T-helper 22 cell (primary cell): ENCODE results near the gene SLC25A45.

Experiments used
- DNase-seq: peaks from one replicate; pipeline ENCODE4 v3.0.0-alpha.2; 2020; ENCODE audit warnings: low read depth

Gene SLC25A45

DNA sequence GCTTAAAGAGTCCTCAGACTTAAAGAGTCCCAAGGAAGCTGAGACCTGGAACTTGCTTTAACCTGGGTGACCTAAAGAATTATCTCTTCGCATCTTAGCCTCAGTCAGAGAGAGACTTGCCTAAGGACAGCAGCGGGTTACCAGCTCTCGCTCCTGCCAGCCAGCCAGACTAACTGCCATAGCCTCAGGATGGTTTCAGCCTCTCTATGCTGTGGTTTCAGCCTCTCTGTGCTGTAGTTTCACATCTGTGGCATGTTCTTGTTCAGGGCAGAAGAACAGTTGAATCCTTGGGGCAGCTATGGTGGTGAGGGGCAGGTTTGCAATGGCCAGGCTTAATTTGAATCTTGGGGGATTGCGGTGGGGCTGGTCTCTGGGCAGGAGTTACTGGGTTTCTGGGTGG lies 6.3 kb upstream of the SLC25A45 start:
- no peak for DNase-seq

GRCh38 chr11:65386307-65387140 lies 4.1 kb upstream of the SLC25A45 start, which contains the start of gene FRMD8:
Gene FRMD8, plus strand, starts transcription at chr11:65386637. Its CDS starts 400 bp downstream, at chr11:65387037.
- DNase-seq, result peak; percentile 84

GRCh38 chr11:65384301-65384889 lies 1.9 kb upstream of the SLC25A45 start:
- no peak for DNase-seq

GRCh38 chr11:65383778-65384177 lies 1.3 kb upstream of the SLC25A45 start:
- no peak for DNase-seq

- no peak for DNase-seq
Measured at GRCh38 chr11:65382804-65383368, 440 bp upstream of the SLC25A45 start.

- DNase-seq, result no peak
Measured at GRCh38 chr11:65381716-65382032, 772 bp downstream of the SLC25A45 start.

- no peak for DNase-seq
Measured at GRCh38 chr11:65380460-65381119, 1.9 kb downstream of the SLC25A45 start.

- DNase-seq, result no peak
Measured at GRCh38 chr11:65379698-65380459, 2.6 kb downstream of the SLC25A45 start.

GRCh38 chr11:65378928-65379638 lies 3.4 kb downstream of the SLC25A45 start:
- DNase-seq, result no peak

- no peak for DNase-seq
Measured at GRCh38 chr11:65378208-65378927, 4.1 kb downstream of the SLC25A45 start.

GRCh38 chr11:65377777-65378176 lies 4.7 kb downstream of the SLC25A45 start:
- no peak for DNase-seq

GRCh38 chr11:65377036-65377435 lies 5.4 kb downstream of the SLC25A45 start:
- no peak for DNase-seq

DNA sequence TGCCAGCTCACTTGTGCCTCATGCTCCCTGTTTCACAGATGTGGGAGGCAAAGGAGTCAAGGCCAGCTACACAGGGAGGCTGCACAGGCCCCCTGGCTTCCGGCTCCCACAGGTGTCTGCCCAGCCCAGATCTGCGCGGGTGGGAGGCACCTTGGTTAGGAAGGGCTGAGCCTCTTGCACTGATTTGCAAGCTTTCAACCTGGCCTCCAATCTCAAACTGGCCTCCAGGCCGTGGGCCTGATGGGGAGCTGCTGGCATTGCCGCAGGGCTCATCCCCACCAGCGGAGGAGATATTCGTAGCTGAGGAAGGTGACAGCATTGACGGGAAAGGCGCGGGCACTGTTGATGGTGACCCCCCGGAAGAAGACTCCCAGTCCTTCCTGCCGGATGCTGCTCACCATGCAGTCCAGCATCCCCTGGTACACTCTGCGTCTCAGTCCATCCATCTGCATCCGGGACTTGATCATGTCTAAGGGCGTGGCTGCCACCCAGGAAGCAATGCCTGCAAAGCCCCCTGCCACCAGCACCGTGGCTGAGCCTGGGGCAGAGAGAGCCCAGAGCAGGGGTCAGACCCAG lies 6.2 kb downstream of the SLC25A45 start:
- DNase-seq, result no peak

DNA sequence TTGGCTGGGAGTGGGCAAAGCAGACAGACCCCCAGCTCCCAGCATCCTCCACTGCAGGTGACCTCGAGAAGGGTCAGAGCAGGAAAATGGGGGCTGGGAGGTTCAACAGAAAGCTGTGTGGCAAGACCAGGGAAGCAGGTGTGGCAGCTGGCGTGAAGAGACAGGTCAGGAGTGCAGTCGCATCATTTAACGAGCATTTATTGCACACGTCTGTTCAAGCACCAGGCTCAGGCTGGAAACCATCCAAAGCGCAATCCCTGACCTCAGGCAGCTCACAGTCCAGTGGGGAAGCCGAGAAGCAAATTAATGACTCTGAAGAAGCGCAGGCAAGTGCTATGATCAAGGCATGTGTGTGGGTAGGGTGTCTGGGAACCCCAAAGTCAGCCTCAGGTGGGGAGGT lies 7.4 kb downstream of the SLC25A45 start:
- DNase-seq, result no peak

DNA sequence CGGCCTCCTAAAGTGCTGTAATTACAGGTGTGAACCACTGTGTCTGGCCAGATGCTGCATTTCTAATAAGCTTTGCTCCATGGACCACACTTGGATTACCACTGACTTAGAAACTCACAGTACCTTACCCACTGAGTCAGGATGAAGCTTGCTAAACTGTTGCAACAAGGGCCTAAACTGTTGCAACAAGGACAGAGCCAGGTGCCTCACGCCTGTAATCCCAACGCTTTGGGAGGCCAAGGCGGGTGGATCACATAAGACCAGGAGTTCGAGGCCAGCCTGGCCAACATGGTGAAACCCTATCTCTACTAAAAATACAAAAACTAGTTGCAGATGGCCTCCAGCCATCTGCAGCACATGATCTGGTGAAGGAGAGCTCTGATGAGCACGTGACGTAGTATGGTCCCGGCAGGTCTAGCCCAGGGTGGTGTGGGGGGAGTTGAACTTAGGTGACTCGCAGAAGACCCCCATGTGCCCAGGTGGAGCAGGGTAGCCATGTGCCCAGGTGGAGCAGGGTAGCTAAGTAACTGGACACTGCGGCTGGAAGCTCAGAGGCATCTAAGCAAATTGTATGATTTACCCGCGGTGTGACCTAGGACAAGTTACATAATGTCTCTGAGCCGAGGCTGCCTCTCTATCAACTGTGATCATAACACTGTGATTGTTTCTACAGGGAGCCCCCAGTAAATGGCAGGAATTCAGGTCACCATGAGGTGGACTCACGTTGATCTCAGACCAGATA lies 8.4 kb downstream of the SLC25A45 start:
- no peak for DNase-seq

- no peak for DNase-seq
Measured at GRCh38 chr11:65370659-65371049, 11.8 kb downstream of the SLC25A45 start.

GRCh38 chr11:65366340-65366773 lies 16.1 kb downstream of the SLC25A45 start:
- DNase-seq, result no peak

DNA sequence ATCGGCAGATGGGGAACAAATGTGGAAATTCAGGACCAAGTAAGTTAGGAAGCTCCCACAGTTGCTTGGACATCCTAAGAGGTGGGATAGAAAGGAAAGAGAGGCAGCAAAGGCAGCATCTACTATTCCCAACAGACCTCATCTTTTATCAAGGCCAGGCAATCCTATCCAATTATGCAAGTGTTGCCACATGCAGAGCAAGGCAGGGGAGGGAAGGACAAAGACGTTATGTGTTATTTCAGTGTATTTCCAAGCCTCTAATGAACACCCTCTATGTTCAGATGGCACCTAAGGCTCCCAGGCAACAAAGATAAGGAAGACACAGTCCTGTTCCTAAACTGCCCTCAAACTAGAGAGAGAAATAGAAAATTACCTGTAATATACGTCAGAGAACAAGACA lies 18.7 kb downstream of the SLC25A45 start:
- no peak for DNase-seq

DNA sequence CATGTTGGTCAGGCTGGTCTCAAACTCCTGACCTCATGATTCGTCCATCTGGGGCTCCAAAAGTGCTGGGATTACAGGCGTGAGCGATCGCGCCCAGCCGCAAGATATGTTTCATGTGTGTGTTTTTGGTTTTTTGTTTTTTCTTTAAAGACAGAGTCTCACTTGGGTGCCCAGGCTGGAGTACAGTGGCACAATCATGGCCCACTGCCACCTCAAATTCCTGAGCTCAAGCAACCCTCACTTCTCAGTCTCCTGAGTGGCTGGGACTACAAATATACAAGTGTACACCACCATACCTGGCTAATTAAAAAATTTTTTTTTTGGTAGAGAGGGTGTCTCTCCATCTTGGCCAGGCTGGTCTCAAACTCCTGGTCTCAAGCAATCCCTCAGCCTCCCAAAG lies 19.5 kb downstream of the SLC25A45 start:
- no peak for DNase-seq
